Measurements from ENCODE around the gene ADGRV1.

- TF ChIP-seq FOSL1 (tag; conservative IDR thresholded peaks at IDR 0.05) (no peak), BRCA1 (IDR thresholded peaks at IDR 0.05) (no peak), BRCA1 (CRISPR knock-in tag; IDR thresholded peaks at IDR 0.05) (no peak), PPARD (CRISPR knock-in tag; IDR thresholded peaks at IDR 0.05) (no peak), ZNF384 (IDR thresholded peaks at IDR 0.05; ENCODE audit: low read depth, low read length) (no peak), ZNF3 (CRISPR knock-in tag; IDR thresholded peaks at IDR 0.05) (no peak), SRSF3 (IDR thresholded peaks at IDR 0.05; ENCODE audit: insufficient read depth, low read length) (no peak), ZNF609 (CRISPR knock-in tag; IDR thresholded peaks at IDR 0.05; ENCODE audit: borderline replicate concordance) (no peak), ZNF175 (CRISPR knock-in tag; IDR thresholded peaks at IDR 0.05; ENCODE audit: low read depth) (no peak), CHCHD3 (CRISPR knock-in tag; IDR thresholded peaks at IDR 0.05) (no peak)
Measured at GRCh38 chr5:90530736-90531487, 27.7 kb upstream of the ADGRV1 start.

Data from K562 (cell line).